ENCODE data around the gene LHCGR.
"Not testable (repeated sequence)": the region's sequence is repeated elsewhere in the genome, so short reads cannot be mapped to it uniquely, and the experiment has no call there.

LHCGR gene

DNA sequence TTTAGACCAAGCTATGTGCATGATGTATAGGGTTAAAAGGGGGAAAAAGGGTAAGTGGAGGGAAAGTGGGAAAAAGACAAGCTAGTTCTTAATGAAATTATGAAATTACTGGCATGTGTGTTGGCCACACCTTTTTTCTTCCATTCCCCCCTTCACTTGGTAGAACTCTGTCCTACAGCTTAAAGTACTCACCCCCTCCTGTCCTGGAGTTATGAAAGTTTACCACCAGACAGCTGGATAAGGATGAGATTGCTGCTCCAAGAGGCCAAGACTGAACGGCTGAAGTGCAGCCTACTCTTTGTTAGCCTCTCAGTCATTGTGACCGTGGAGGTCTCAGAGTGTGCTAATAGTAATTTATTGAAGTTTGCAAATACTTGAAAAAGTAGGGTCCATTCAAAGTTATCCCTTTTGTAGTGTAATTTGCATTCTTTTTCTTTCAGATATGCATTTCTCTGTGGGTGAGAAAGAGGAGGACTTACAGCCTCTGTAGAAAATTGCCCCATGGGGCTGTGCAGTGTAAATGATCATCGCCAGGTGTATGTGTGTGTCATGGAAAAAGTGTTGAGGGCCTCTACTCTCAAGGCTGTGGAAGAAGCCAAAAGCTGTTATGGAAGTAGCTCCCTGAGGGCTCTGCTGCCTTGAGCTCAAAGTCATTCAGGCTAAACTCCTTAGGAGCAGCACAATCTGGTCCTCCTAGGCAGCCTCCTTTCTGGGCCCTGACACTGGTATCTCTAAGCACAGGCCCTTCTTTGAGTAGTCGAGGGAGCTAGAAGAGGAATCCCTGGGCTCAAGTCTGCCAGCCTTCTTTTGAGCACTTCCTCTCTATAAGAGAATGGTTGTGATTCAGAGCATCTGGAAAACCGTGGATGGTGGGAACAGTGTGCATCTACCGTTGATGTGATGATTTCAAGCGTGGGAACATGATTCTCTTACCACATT, 46.2 kb downstream of the LHCGR start:
- no peak for DNase-seq (ENCODE audit: low read depth in 3 of 3)

DNA sequence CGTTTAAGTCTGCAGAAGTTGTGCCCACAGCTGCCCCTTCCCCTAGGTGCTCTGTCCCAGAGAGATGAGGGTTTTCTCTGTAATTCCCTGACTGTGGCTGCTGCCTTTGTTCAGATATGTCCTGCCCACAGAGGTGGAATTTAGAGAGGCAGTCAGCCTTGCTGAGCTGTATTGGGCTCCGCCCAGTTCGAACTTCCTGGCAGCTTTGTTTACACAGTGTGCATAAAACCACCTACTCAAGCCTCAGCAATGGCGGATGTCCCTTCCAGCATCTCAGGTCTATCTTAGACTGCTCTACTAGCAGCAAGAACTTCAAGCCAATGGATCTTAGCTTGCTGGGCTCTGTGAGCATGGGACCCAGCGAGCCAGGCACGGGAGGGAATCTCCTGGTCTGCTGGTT, 48.1 kb downstream of the LHCGR start:
- DNase-seq (ENCODE audit: low read depth in 3 of 3), result no peak

DNA sequence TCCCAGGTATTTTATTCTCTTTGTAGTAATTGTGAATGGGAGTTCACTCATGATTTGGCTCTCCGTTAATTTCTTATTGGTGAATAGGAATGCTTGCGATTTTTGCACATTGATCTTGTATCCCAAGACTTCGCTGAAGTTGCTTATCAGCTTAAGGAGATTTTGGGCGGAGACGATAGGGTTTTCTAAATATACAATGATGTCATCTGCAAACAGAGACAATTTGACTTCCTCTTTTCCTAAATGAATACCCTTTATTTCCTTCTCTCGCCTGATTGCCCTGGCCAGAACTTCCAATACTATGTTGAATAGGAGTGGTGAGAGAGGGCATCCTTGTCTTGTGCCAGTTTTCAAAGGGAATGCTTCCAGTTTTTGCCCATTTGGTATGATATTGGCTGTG, 51.9 kb downstream of the LHCGR start:
- not testable (repeated sequence) for DNase-seq (ENCODE audit: low read depth in 3 of 3)

DNA sequence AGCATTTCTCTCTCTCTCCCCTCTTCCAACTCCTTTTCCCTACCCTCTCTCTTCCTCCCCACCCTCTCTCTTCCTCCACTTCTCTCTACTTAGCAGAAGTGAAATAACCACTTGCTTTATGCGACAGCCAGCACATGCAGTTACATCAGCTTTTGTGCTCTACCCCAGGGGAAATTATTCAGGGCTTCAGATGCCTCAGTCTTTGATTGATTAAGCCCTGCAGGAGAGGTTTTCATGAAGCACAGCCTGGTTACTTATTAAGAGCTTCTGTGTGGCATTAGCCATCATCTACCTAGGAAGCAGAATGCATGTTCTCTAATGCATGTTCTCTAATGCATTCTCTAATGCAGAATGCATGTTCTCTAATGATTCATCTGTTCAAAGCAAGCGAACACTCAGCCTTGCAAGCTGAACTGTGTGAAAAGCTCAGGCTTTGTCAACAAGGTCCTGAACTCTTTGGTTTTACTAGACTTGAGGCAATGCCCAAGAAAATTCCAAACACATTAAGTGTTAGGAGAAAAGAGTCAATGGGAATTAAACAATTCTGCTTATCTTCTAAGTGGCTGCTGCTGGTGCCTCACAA, 56.1 kb downstream of the LHCGR start:
- DNase-seq (ENCODE audit: low read depth in 3 of 3), result no peak

DNA sequence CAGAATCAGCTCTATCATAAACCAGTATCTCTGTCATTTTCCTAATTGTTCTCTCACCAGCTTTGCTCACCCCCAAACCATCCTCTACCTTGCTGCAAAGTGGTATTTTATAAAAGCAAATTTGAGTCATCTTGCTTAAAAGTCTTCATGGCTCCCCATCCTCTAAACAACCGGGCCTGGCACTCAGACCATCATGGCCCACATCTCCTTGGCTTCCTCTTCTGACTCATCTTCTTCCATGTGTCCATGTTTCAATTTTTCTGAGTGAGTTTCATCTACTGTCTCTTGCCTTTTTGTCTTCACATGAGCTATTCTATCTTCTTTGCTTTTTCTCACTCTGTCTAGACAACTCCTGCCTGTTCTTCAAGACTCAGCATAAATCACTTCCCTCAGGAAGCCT, 58.6 kb downstream of the LHCGR start:
- DNase-seq (ENCODE audit: low read depth in 3 of 3), result no peak

DNA sequence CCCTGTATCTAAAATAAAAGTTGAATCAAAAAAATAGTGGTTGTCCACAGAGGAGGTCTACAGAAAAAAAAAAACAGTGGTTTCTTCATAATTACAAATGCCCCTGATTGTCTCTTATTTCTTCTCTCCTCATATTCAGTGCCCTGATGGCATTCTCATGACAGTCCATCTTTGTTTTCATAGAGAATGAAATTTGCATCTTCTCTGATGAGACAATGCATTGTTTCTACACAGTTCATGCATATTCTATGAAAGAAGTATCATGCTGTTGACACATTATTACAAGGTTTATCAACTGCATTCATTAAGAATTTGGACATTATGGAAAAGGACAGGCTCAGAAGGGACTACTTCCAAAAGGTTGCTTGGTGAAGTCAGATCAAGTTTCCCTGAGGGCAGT, 59.5 kb downstream of the LHCGR start:
- no peak for DNase-seq (ENCODE audit: low read depth in 3 of 3)

DNA sequence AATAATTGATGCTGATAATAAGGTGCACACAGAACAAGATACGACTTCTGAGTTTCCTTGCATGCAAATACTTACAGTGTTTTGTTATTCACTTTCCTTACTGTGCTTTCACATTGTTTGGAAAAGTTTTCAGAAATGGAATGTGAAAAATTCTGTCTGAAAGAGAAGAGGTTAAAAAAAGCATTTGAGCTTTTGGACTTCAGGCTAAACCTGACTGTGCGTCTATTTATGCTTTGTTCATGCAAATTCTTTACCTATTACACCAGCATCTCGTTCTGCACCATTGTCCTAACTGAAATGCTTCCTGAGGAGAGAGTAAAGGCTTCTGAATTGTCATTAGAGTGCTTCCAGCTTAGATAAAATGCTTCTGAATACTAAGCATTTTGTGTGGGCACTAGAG, 61.4 kb downstream of the LHCGR start:
- no peak for DNase-seq (ENCODE audit: low read depth in 3 of 3)

DNA sequence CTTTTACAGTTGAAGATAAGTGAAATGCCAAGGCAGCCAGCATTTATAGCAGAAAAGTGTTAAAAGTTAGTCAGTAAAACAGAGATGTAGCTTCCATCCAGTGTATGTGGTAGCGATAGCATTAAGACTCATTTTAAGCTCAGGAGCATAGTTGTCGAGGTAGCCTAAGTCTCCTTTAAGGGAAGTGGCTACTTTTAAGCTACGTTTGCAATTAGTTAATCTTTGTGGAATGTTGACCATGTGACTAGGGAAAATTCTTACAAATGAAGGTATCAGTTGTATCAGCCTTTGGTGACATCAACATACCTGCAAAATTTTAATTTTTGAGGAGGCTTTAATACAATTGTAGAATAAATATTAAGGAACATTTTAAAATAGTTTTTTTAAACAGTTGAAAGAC, 61.9 kb downstream of the LHCGR start:
- DNase-seq (ENCODE audit: low read depth in 3 of 3), result no peak

DNA sequence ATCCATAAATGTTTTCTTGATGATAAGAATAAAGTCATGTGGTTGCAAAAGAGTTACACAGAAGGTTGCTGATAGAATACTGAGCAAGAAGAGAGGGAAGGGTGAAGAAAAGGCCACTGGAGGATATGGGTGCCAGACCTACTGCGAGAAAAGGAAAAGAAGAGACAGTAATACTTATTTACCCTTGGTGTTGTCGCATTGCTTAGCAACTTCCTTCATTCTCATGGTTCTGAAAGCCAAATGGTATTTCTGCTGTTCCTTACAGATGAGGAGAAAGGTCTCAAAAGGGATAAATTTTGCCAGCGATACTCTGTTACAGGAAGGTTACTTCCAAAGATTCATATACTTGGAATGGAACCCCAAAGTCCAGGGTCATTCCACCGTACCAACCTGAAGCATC, 62.5 kb downstream of the LHCGR start:
- no peak for DNase-seq (ENCODE audit: low read depth in 3 of 3)

DNA sequence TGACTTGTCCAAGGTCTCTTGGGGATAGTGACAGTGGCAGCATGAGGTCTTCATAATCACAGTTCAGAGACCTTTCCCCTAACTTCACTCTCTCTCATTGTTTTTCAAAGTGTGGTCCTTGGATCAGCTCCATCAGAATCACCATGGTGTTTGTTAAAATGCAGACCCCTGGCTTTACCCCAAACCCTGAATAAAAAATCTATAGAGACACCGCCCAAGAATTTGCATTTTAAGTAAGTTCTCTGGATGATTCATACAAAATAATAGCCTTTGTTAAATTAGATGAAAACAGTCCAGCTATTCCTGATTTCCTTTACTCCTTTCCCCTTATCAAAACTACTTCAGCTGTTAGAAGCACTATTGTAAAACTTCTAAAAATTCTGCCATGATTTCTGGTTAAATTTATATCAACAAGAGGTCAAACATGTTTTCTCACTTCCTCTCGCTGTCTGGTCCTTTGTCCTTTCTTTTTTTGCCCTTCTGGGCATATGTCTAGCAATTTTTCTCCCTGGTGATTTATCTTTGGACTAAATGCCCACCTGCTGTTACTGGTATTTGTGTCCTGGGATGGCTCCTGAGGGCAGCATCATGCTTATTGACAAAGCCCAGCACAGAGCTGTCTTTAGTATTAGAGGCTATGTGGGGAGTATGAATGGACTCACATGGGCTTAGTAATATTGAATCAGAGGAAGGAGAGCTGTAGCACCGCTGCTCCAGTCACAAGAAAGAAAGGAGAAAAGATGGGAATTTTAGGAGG, 63.4 kb downstream of the LHCGR start:
- DNase-seq (ENCODE audit: low read depth in 3 of 3), result no peak

DNA sequence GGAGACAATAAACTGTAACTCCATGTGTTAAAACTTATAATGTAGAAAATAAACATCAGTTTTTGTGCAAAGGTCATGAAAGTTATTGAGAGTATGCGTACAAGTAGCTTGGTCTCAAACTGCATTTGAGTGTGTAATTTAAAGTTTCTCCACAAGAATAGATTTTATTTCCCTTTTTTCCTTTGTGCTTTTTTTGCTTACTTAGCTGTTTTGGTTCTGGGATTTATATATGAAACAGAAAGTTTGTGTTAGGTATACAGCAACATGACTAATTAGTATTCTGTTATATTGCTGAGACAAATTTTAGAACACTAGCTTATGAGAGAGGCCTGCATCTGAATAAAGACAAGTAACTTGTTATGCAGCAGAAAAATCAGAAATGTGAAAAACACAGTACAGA, 70.4 kb downstream of the LHCGR start:
- no peak for DNase-seq (ENCODE audit: low read depth in 3 of 3)

DNA sequence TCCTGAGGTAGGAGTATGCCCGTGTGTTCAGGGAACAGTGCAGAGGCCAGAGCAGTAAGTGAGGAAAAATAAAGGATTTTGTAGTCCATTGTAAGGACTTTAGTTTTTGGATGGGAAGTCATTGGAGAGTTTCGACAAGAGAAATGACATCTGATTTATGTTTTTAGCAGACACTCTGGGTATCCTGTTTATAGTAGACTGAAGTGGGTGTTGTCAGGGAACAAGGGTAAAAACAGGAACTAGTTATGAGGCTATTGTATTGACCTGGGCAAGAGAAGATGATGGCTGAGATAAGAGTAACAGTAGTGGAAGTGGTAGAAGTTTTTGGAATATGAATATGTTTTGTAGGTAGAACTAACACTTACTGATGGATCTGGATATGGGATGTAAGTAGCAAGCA, 78.1 kb downstream of the LHCGR start:
- DNase-seq (ENCODE audit: low read depth in 3 of 3), result no peak

DNA sequence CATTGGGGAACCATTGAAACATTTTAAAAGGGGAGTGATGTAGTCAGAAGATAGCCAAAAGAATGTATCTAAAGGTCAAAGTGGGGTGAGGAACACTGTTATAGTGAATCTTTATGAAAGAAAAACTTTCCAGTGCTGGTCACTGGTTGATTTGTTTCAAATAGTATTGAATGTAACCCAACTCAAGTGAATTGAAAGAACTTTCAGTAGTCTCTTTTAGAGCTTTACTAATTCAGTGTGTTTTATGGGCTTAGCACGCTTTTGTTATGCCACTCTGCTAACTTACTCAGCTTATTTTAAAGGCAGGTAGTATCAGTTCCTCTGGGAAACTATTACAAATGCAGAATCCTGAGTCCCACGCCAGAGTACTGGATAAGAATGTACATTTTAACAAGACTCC, 80.6 kb downstream of the LHCGR start:
- no peak for DNase-seq (ENCODE audit: low read depth in 3 of 3)

DNA sequence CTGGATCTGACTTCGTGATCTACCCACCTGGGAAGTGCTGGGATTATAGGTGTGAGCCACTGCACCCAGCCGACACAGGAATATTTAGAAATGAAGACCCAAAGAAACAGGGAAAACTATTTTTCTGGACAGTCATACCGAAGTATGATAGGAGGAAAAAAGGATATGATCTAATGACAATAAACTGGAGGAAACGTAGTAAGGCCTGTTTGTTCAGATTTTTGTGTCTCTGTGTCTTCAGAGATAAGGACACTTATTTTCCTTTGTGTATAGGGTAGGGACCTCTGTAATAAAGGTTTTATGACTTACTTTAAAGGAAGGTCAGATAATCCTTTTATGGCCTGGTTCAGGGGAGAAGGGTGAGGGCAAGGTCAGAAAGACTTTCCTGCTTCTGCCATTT, 81.9 kb downstream of the LHCGR start:
- no peak for DNase-seq (ENCODE audit: low read depth in 3 of 3)

DNA sequence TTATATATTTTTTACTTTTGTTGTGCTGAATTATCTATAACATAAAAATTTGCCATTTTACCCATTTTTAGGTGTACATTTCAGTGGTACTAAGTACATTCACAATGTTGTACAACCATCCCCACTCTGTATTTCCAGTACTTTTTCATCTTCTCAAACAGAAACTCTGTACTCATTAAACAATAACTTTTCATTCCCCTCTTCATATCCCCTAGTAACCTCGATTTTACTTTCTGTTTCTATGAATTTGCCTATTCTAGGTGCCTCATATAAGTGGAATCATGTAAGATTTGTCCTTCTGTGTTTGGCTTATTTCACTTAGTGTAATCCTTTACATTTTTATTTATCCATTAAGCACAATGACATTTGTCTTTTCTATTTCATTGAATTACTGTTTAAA, 86.5 kb downstream of the LHCGR start:
- DNase-seq (ENCODE audit: low read depth in 3 of 3), result no peak

DNA sequence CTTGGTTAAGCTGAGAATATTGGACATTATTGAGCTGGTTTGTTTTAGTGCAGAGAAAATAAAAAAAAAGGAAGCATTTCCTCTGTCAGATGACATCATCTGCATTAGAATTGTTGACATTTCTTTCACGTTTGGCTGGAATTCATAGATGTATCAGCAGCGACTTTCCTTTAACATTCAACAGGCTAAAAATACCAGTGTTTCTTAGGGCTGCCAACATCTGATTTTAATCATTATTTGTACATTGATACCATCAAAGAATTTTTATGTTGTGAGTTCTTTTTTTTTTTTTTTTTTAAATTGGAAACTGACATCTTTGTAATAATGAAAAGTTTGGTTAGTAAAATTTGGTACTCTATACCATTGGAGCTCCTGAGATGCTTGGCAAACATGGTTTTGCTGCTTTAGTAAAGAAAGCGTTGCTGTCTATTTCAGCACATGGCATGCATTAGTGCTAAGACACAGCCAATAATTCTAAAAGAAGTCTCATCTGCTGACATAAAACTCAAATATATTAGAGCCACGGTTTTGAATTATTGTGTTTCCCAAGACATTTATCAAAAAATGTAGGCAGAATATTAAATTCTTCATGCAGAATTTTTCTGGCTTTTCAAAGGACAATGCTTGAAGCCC, 104.2 kb downstream of the LHCGR start:
- no peak for DNase-seq (ENCODE audit: low read depth in 3 of 3)

DNA sequence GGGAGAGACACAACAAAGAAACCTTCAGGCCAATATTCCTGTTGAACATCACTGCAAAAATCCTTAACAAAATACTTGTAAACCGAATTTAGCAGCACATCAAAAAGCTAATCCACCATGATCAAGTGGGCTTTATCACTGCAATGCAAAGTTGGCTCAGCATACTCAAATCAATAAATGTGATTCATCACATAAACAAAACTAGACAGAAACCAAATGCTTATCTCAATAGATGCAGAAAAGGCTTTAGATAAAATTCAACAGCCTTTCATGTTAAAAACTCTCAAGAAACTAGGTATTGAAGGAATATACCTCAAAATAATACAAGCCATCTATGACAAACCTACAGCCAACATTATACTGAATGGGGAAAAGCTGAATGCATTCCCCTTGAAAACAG, 117.3 kb downstream of the LHCGR start:
- DNase-seq (ENCODE audit: low read depth in 3 of 3), result no peak

Data from stimulated activated CD4-positive, alpha-beta T cell treated with anti-CD3 and anti-CD28 coated beads, TNF-alpha, amount 100 ng/mL, for 24 hours (primary cell).